Activated CD4-positive, CD25-positive, alpha-beta regulatory T cell (primary cell): Measurements from ENCODE around the gene CRYGN.

Experiments used
- DNase-seq, 4 experiments: peaks; one replicate each; lab custom pipeline; 2025; lab: John Stamatoyannopoulos, UW

The CRYGN gene

DNA sequence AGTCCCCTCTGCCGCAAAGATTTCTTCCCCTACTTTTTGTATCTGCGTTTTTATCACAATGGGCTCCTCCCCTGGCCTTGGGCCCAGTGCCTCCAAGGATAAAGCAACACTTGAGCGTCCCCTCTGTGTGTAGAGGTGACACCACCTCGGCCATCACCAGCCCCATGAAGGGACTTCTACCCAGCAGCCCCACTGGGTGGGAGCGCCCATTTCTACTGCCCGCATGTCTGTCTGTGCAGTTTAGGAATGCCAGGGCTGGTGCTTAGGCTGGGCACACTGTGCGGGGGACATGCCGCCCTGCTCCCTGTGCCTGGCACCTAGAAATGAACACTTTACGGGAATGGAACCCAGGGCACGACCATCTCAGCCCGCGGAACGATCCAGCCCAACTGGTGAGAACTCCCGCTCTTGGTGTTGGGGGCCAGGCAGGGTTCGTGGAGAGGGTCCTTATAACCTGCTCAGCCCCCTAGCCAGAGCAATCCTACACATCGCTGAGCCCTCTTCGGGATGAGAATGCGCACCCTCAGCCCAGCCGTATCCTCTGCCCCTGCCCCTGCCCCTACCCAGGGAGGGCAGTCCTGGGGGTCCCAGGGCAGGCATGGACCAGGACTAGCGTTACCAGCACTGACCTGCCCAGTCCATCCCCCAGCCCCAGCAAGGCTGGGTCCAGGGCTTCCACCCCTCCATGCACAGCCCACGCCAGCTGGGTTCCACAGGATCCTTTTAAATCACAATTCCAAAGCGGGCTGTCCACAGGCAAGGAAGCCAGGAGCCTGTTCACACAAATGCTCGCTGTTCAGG is 12.8 kb downstream of the CRYGN start:
- no peak for DNase-seq

DNA sequence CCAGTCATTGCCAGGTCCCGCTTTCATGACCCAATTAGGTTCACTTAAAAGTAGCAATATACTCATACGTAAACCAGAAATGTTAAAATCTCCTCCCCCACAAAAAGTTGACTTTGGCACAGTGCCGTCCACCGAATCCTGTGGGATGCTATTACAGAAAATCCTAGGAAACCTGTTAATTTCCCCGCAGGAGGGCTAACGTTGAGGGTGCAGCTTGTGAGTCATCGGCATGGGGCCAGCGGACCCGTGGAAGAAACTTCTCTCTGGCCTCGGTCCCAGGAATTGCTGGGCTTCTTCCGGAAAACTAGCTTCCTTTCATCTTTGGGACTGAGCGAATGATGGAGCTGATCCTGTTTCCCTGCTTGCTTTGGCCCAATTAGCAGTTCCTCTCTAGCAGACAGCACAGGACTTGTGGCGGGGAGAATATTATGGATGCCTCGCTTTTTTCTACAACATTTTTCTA is 13.5 kb downstream of the CRYGN start:
- DNase-seq, result no peak

DNA sequence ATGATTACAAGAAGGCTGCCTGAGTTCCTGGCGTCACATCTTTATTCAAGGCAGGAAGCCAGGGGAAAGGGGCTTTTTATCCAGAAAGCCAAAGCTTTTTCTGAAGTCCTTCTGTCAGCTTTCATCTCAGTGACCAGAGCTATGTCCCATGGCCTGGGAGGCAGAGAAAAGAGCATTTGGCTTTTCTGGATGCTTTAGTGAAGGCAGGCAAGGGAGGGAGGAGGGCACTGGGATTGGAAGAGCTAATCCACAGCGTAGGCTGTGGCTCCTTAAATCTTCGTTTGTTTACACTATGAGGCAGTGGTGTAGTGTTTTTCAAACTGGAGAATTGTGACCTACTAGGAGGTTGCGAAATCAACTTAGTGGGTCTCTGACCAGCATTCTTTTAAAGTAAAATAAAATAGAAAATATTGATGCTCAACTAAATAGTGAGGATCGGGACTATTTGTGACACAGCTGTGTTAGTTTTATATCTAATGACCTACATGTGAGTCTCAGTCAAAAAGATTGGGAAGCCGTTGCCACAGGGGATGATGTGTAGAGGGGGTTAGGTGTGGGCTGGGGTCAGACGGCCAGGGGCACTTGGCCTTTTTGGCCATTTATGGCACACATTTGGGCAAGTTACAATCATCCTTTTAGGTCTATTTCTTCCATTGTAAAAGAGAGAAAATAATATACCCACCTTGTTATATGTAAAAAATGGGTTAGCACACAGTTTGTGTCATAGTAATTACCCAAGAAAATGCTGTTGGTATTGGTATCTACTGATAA is 14.1 kb downstream of the CRYGN start:
- DNase-seq, result no peak

DNA sequence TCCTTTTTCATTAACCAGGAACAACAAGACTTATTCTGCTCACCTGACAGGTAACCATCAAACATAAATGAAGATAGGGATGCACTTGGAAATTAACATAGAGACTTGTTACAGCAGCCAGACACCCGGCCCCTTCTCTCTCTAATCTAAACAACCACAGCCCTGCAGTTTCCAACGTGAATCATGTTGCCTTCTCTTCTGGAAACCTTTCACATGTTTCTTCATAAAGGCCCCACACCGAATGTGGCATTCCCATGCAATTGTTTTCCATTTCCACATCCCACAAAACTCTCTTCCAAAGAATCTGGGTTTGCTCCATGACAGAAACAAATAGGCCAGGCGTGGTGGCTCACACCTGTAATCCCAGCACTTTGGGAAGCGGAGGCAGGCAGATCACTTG is 15.1 kb downstream of the CRYGN start:
- DNase-seq, result no peak

DNA sequence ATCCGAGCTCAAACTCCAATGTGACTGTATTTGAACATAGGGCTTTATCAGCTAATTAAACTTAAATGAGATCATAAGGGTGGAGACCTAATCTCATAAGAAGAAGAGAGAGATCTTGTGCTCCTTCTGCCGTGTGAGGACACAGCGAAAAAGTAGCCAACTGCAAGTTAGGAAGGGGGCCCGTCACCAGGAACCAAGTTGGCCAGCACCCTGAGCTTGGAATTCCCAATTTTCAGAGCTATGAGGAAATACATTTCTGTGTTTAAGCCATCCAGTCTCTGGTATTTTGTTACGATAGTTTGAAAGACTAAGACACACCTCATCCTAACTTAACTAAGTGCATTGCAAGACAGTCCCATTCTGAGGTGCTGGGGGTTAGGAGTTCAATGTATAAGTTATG is 16.0 kb downstream of the CRYGN start:
- no peak for DNase-seq

DNA sequence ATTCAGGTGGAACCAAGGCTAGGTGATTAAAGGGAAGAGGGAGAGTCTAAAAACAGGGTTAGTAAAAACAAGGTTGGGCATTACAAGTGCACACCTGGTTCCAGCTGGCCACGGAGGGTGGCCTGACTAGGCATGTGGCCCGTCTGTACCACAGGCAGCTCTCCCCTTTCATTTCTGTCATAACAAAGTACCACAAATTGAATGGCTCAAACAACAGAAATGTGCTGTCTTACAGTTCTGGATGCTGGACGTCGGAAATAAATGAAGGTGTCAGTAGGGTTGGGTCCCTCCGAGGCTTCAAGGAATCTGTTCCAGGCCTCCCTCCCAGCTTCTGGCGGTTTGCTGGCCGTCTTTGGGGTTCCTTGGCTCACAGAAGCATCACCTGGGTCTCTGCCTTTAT is 16.7 kb downstream of the CRYGN start:
- no peak for DNase-seq

DNA sequence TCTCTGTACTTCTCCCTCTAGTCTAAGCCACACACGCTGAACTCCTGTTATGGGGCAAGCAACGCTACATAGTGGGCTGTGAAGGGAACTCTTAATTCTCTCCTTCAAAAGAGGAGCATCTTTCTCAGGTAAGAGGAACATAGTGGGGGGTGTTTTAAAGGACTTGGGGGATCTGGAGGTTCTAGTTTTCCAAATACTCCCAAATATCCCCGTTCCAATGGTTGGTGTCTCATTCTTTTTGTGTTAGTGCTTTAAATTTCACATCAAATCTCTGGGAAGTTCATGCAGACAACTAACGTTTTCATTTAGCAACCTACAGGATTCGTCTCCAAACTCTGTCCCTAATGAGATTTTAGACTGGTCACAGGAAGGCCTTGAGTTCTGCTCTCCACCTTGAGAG is 17.7 kb downstream of the CRYGN start:
- DNase-seq, result no peak

DNA sequence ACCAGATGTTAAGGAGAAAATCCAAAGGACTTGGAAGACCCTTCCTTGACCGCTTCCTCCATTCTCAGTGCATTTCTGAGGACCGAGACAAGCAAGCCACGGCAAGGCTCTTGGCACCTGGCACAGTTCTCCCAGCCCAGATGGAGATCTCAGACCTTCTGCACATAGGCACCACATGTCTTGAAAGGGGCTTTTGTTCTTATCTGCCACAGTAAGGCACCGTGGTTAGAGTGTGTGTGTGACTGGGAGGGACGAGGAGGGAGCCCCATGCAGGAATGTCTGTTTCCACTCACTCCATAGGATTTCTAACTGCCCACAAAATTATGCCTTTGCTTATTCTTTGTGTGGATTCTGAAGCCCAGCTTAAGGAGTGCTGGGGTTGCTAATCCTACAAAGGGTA is 19.8 kb downstream of the CRYGN start:
- no peak for DNase-seq

DNA sequence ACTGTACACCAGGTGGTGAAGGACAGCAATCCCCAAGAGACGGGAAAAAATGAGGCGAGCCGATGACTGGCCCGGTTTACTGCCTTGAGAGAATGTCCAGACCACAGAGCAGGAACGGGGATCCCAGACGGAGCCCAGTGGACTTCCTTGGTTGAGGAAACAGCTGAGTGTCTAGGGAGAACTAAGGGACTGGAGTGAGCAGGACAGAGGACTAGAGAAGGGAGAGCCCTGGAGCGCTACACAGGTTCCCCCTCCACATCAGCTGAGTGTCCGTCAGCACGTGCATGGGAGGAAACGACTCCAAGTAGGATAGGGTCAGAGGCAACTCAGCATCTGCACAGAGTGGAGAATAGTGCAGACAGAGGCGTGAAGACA is 23.0 kb downstream of the CRYGN start:
- DNase-seq, result no peak

DNA sequence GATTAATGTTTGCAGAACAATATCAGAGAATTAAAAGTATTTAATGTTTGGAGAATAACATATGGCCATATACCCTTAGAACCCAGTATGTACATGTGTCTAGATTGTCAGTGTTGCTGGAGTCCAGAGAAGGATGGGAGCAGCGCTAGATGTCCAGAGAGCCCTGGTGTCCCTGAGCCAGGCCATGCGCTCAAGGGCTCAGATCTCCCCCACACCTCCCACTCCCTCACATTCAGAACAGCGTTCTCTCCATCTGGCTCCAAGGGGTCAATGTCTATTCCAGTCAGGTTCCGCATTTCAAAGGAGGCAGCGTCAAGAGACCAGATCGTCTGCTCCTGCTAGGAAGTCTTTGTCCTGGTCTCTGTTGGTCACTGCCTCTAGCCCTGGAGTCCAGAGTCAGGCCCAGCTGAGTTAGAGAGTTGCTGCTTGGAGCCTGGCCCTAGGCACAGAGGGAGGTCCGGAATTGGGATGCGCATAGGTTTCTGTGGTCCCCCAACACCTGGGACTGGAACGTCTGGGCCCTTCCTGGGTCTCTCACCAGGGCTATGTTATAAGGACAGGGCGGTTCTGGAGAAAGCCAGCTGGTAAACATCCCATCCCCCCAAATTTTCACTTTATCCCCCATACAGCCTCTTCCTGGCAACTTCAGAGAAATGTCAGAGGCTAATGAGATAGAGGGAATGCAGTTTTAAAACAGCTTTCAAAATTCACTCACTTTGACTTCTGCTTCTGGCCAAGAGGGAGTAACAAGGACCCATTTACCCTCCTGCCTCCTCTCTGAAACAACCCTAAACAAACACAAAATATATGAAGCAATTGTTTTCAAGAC is 23.6 kb downstream of the CRYGN start:
- DNase-seq, result no peak

DNA sequence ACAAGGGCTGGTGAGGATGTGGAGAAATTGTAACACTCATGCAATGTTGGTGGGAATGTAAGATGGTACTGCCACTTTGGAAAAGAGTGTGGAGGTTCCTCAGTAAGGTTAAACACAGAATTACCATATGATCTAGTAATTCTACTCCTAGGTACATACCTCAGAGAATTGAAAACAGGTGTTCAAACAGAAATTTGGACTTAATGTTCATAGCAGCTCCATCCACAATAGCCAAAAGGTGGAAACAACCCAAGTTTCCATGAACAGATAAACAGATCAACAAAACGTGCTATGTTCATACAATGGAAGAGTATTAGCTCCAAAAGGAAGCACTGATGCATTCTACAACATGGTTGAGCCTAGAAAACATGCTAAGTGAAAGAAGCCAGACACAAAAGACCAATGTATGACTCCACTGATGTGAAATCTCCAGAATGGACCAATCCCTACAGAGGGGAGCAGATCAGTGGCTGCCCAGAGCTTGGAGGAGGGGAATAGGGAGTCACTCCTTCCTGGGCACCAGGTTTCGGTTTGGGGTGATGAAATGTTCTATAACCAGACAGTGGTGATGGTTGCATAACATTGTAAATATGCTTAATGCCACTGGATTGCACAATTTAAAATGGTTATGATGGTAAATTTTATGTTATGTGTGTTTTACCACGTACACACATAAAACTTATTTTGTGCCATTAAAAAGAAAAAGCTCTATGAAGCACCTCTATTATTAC is 24.4 kb downstream of the CRYGN start:
- DNase-seq, result no peak

DNA sequence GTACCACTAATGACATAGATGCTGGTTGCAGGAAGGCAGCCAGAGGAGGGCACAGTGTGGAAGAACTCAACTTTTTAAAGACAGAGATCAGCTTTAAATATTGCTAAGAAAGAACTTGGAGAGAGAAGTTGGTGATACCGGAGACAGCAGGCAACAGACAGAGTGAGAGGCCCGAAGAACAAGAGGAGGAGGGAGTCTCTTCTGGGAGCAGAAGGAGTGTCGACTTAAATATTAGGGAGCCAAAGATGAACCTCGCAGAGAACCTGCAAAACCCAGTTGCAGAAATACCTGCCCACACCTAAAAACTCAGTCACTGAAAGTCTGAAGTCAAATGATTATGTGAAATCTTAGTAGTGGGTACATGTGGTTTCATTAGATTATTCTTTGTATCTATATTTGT is 26.7 kb downstream of the CRYGN start:
- no peak for DNase-seq

DNA sequence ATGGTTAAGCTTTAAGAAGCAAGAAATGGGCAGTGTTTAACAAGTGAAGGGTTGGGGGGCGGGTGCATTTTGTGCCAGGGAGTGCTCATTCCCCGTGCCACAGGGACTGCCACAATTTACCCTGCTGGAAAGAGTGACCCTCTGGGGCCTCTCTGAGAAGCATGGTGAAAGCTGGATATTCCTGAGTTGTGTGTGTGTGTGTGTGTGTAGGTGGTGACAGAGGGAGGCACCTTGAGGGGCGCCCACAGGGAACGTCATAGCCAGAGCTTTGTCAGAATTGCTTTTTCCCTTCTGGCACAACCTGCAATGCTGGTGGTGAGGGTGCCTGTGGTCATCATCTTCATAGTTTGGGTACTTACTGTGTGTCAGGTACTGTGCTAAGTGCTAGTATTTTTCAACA is 27.6 kb downstream of the CRYGN start:
- no peak for DNase-seq

DNA sequence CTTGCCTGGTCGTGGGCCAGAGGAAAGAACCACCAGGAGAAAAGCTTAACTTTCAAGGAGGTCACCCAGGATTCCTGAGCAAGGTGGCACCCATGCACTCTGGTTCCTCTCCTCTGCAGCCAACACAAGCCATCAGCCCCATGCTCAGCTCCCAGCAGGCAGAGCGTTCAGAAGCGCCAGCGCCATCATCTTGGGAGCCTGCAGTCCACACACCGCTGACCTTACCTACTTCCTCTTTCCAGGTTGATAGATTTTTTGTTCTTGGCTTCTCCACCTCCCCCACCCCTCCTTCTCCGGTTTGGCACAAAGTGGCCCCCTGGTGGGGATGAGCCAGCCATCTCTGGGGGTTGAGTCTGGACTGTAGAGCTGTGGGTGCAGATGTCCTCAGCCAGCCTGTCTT is 28.4 kb downstream of the CRYGN start:
- DNase-seq, result no peak

DNA sequence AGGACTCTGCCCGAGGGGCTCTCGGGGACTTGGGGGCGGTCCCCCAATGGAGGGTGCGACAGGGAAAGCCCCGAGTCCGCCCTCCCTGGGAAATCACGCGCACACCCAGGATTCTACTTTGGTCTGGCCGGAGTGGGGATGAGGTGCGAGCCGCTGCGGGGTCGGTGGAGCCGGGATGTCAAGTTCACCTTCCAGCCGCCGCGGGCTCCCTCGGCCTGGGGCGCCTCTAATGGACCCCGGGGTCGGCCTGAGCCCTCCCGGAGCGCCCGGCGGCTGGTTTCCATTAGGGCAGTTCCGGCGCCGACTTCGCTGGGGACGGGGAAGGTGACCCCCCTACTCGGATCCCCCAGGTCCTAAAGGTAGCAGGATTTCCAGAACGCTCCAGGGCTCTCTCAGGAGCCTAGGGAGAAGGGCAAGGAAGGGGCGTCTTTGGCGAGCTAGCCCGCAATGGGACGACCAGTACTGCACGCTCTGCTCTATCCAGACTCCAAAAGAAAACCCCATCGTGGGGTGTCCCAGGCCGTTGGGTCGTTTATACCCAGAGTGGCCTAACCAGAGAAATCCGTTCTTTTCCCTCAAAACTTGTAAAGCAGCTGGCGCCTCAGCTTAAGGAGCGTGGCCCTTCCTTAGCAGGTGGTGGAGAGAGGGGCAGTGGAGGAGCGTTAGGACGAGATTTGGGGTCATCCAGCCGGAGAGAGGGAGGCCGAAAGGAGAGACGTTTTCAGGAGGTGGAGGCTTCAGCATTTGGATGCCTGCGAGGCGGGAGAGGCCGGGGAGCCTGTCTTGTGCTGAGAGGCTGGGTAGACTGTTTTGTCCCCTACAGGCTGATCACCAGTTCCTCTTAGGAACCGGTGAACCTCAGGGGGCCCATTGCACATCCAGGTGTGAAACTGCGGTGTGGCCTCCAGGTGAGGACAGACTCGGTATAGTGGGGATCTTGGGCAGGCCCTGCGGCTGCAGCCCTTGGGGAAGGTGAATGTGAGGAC is 29.2 kb downstream of the CRYGN start:
- no peak for DNase-seq

DNA sequence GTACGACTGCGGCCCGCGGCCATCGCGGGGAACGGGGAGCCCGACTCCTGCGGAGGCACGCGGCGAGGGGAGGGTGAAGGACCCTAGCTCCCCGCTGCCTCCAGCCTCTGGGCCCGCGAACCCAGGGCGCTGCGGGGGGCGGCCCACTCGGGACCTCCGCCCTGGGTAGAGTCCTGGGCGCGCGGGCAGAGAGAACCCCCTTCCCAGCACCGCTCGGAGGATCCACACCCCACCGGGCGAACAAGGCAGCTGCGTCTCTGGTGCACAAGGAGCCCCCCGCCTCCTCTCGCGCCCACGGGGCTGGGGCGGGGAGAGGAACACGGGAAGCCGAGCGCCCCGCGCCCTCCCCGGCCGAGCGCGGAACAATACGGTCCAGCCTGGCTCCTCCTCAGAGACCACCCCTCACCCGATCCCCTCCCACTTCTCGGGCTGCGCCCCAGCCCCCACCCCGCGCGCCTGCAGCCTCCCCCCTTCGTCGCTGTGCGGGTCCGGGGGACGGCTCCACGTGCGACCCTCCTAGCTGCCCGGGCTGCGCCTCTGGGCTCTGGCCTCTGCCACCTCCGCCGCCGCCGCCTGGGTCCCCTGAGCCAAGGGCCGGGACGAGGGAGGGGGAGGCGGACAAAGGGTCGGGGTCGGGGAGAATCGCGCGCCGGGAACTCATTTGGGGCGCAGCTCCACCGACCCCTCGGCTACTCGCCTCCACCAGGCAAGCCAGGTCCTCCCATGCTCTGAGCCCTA is 30.1 kb downstream of the CRYGN start, which contains the start of gene WDR86:
Gene WDR86, minus strand, starts transcription at position 372 of the 738 bp plus-strand sequence. CDS start 449 bp downstream, outside the sequence.
- DNase-seq, result no peak

DNA sequence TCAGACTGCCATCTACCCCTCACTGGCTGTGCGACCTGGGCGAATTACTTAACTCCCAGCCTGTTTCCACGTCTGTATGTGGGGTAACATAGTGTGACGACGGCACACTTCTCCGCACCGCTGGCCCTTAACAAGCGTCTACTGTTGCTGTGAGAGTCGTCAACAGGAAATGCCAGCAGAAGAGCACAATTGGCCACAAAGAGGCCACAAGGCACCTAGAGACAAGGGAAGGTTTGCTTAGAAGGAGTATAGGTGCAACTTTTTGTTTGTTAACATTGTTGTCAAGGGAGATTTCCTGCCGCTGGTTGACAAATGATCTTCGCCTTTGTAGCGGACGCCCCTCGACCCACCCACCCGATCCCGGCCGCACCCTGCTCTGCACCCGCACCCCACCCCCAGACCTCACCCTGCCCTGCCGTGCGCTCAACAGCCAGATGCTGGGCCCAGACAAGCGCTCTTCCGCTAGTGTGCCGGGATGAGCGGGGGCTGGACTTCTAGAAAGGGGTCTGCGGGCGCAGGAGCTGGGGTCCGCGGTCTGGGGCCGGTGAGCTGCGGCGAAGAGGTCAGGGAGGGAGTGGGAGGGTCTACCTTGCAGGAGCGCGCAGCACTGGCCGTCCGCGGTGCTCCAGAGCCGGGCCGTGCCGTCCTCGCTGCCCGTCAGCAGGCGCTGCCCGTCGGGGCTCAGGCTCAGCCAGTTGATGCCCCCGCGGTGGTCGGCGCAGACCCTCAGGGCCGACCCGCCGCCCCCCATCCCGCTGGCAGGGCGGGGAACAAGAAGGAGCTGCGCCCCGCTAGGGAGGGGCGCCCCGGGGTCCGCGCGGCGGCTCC is 30.9 kb downstream of the CRYGN start:
- no peak for DNase-seq

DNA sequence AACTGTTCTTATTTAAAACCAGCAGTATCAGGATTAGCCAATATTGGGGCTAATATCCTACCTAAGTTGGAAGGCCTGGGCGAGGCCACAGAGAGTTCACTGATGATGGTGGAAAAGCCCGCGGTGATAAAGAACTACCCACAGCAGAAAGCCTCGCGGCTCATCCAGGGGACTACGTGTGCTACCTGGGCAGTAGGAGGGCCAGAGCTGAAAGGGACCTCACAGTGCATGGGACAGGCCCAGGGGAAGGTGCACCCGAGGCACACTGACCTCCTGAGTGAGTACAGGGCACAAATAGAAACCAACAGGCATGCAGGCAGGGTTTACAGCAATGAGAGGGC is 31.5 kb downstream of the CRYGN start:
- no peak for DNase-seq
